Lower leg skin (tissue), 4 donors: ENCODE measurements around the gene TUG1. TPM values are rescaled to one million over a fixed set of nuclear protein-coding genes. Genes with fewer than 3 reads are reported as not detected.
A peak's percentile ranks its signal among the peaks of the same experiment; 100 is the strongest.

ENCODE experiments used
- DNase-seq, 2 donors: peaks; one replicate each; pipeline ENCODE4 v3.0.0-alpha.2; 2019; ENCODE audit warnings: low spot score in 2 of 2
- H3K4me3 ChIP-seq: fragments of 200-600 bp; sonication (generic); 2 replicates; pipeline ENCODE4 v1.5.1; 2017; ENCODE audit warnings: mild to moderate bottlenecking, low read depth; ENCODE audit not compliant: poor library complexity, severe bottlenecking
- CTCF ChIP-seq, 3 donors: fragments of 450-650 bp; IDR thresholded peaks; one replicate each; pipeline ENCODE4 v1.5.1; 2016; ENCODE audit warnings: antibody characterized with exemption in 3 of 3, mild to moderate bottlenecking in 3 of 3, moderate library complexity in 2 of 3
- POLR2A ChIP-seq, 2 donors: fragments of 450-650 bp; IDR thresholded peaks; one replicate each; pipeline ENCODE4 v1.6.1; 2016 to 2017; ENCODE audit warnings: antibody characterized with exemption in 2 of 2, mild to moderate bottlenecking in 1 of 2, moderate library complexity in 1 of 2
- WGBS, 2 donors: methylation state at CpG; one replicate each; pipeline ENCODE4 v1.1.5; 2018; 5-methylcytosine and 5-hydroxymethylcytosine counted together
- intact Hi-C: fragments of 100-400 bp; cut with DNase I; formaldehyde crosslinking; loops from one replicate; pipeline ENCODE4 v1.15.0; 2023; ENCODE audit warnings: low total_unique reads
- total RNA-seq, 4 donors: library from RNA; depleted of rRNA; stranded (reverse); fragments of >200 nt; gene quantifications; one replicate each; pipeline ENCODE4 v1.1.0, GENCODE V29; 2016

TUG1 gene
- 10 to 100 TPM; 43.8 to 63.0 (median 50.9) TPM for total RNA-seq

- intact Hi-C loops: no loop called here
- DNase-seq: peak; percentile 98 to 100
- WGBS, 2 donors: 1% methylated on average over 22 to 52 of the region's 67 CpGs
- TF ChIP-seq CTCF (IDR thresholded peaks at IDR 0.05) (no peak), POLR2A (IDR thresholded peaks at IDR 0.05) (peak in 1 of 2 donors; percentile 44)
- peak within 1 kb of the TSS; percentile 97 for H3K4me3 ChIP-seq
Measured at GRCh38 chr22:30968924-30969531, at the start of gene TUG1. Gene TUG1, plus strand, starts transcription at chr22:30969265.

- TF ChIP-seq CTCF (IDR thresholded peaks at IDR 0.05) (no peak), POLR2A (IDR thresholded peaks at IDR 0.05) (no peak)
- intact Hi-C loops: loop anchor here (5.0 to 10.0 kb wide), 2 partner anchors 158 to 285 kb away; partner anchors contain the start of gene SLC35E4
- 80 to 81% methylated on average over 7 of the region's 7 CpGs for WGBS, 2 donors
- no peak overlapping the region for H3K4me3 ChIP-seq
- peak in 1 of 2 donors; percentile 61 for DNase-seq
Measured at GRCh38 chr22:30919973-30920372, 49.1 kb upstream of the TUG1 start.

- intact Hi-C loops: loop anchor here (5.0 to 10.0 kb wide), 2 partner anchors 158 to 286 kb away; partner anchors contain the start of gene SLC35E4
- TF ChIP-seq POLR2A (IDR thresholded peaks at IDR 0.05) (no peak), CTCF (IDR thresholded peaks at IDR 0.05) (peak in 1 of 3 donors; percentile 44)
- 0 to 1% methylated on average over 9 of the region's 9 CpGs for WGBS, 2 donors
Measured at GRCh38 chr22:30920407-30920806, 48.7 kb upstream of the TUG1 start.

GRCh38 chr22:30921108-30921507 is 48.0 kb upstream of the TUG1 start:
- 28 to 40% methylated on average over 6 of the region's 6 CpGs for WGBS, 2 donors
- DNase-seq: peak in 1 of 2 donors; percentile 69
- TF ChIP-seq CTCF (IDR thresholded peaks at IDR 0.05): no peak
- TF ChIP-seq POLR2A (IDR thresholded peaks at IDR 0.05): no peak
- no peak overlapping the region for H3K4me3 ChIP-seq
- intact Hi-C loops: loop anchor here (5.0 to 10.0 kb wide), 2 partner anchors 159 to 286 kb away; partner anchors contain the start of gene SLC35E4

More at GRCh38 chr22:30920407-30920806, 48.7 kb upstream of the TUG1 start:
- peak; percentile 47 to 93 for DNase-seq
- H3K4me3 ChIP-seq: no peak overlapping the region

- 50 to 62% methylated on average over 34 of the region's 34 CpGs for WGBS, 2 donors
- intact Hi-C loops: loop anchor here (5.0 to 10.0 kb wide), 2 partner anchors 160 to 287 kb away; partner anchors contain the start of gene SLC35E4
- DNase-seq: peak in 1 of 2 donors; percentile 87
- no peak overlapping the region for H3K4me3 ChIP-seq
- no peak for TF ChIP-seq POLR2A (IDR thresholded peaks at IDR 0.05)
- TF ChIP-seq CTCF (IDR thresholded peaks at IDR 0.05): no peak
Measured at GRCh38 chr22:30922151-30922611, 46.9 kb upstream of the TUG1 start.
